GM10266 (cell line): Measurements from ENCODE around the gene KHDC1.
"Not testable (repeated sequence)": the region's sequence is repeated elsewhere in the genome, so short reads cannot be mapped to it uniquely, and the experiment has no call there.

Source experiments
- DNase-seq: peaks from one replicate; pipeline ENCODE4 v3.0.0; 2012; ENCODE audit errors: extremely low spot score
- CTCF ChIP-seq: IDR thresholded peaks from 2 replicates; pipeline ENCODE4 v1.5.1; 2012; ENCODE audit warnings: mild to moderate bottlenecking, low read depth; ENCODE audit not compliant: control insufficient read depth, insufficient read depth; ENCODE audit errors: missing control alignments

KHDC1 gene

GRCh38 chr6:73200247-73200646, 62.7 kb downstream of the KHDC1 start:
- no peak for TF ChIP-seq CTCF
- DNase-seq: no peak

DNA sequence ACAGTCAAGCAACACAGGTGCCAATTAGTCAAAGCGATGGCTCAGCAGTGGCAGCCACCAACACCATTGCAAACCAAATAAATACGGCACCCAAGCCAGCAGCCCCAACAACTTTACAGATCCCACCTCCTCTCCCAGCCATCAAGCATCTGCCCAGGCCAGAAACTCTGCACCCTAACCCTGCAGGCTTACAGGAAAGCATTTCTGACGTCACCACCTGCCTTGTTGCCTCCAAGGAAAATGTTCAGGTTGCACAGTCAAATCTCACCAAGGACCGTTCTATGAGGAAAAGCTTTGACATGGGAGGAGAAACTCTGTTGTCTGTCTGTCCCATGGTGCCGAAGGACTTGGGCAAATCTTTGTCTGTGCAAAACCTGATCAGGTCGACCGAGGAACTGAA, 68.3 kb downstream of the KHDC1 start:
- no peak for DNase-seq
- no peak for TF ChIP-seq CTCF

DNA sequence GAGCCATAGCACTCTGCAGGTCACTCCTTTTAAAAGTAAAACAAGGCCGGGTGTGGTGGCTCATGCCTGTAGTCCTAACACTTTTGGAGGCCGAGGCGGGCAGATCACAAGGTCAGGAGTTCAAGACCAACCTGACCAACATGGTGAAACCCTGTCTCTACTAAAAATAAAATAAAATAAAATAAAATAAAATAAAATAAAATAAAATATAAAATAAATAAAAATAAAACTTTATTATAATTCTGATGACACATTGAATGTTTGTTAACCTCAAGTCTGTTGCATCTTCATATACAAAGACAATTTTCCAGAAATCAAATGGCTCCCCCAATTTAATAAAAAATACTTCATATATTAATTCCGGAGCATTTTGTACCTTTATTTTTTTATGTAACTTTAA, 69.7 kb downstream of the KHDC1 start:
- DNase-seq: not testable (repeated sequence)
